NOMO-1 treated with dmso at 0.1 percent for 144 hours (cell line): Measurements from ENCODE around the gene CNPY2.

ENCODE experiments used
- DNase-seq: peaks from one replicate; lab custom pipeline; 2025; ENCODE audit not compliant: unreplicated experiment; lab: John Stamatoyannopoulos, UW

The CNPY2 gene

DNA sequence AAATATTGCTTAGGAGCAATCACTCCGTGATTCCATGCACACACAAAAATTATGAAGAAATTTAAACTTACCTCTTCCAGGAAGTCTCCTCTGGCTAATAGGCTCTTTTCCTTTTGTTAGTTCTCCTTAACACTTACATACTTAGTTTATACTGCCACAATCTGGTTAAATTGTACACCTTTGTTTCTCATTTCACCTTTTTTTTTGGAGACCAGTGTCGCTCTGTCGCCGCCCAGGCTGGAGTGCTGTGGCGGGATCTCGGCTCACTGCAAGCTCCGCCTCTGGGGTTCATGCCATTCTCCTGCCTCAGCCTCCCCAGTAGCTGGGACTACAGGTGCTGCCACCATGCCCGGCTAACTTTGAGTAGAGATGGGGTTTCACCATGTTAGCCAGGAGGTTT lies 55.4 kb downstream of the CNPY2 start:
- no peak for DNase-seq
